ENCODE results near the gene LMO4. TPM values are rescaled to one million over a fixed set of nuclear protein-coding genes. Genes with fewer than 3 reads are reported as not detected.

The LMO4 gene
- total RNA-seq, 1 donor from 2014 or later, result 91.4 TPM

- Mint-ChIP-seq H3K4me3 (no peak overlapping the region), H3K4me1 (no peaks in the 10 kb centered on the region), H3K9me3 (peaks cover 8% of the 10 kb centered on the region), H3K27ac (ENCODE audit: unreplicated experiment) (peak overlapping the region; percentile 16), H3K36me3 (ENCODE audit: low read depth) (peaks cover 9% of the 10 kb centered on the region), H3K27me3 (ENCODE audit: low read depth) (no peaks in the 10 kb centered on the region)
- no peak for TF ChIP-seq CTCF (conservative IDR thresholded peaks at IDR 0.05)
- DNase-seq (ENCODE audit: low read depth, low spot score), result no peak
These were observed 57.6 kb downstream of the LMO4 start for GRCh38 chr1:87386217-87386790.

GRCh38 chr1:87388411-87388810, 59.7 kb downstream of the LMO4 start:
- DNase-seq (ENCODE audit: low read depth, low spot score), result no peak
- Mint-ChIP-seq H3K9me3 (peaks cover 8% of the 10 kb centered on the region), H3K27ac (ENCODE audit: unreplicated experiment) (no peak overlapping the region), H3K36me3 (ENCODE audit: low read depth) (peaks cover 9% of the 10 kb centered on the region), H3K27me3 (ENCODE audit: low read depth) (no peaks in the 10 kb centered on the region), H3K4me3 (no peak overlapping the region), H3K4me1 (peaks cover 7% of the 10 kb centered on the region)
- TF ChIP-seq CTCF (conservative IDR thresholded peaks at IDR 0.05), result no peak

GRCh38 chr1:87389011-87389410, 60.3 kb downstream of the LMO4 start:
- TF ChIP-seq CTCF (conservative IDR thresholded peaks at IDR 0.05), result no peak
- peaks cover 9% of the 10 kb centered on the region for H3K36me3 Mint-ChIP-seq (ENCODE audit: low read depth)
- H3K27me3 Mint-ChIP-seq (ENCODE audit: low read depth), result no peaks in the 10 kb centered on the region
- DNase-seq (ENCODE audit: low read depth, low spot score), result no peak
- H3K4me3 Mint-ChIP-seq, result no peak overlapping the region
- H3K9me3 Mint-ChIP-seq, result peaks cover 8% of the 10 kb centered on the region
- H3K27ac Mint-ChIP-seq (ENCODE audit: unreplicated experiment), result no peak overlapping the region
- H3K4me1 Mint-ChIP-seq, result peaks cover 7% of the 10 kb centered on the region

- H3K4me1 Mint-ChIP-seq, result peaks cover 7% of the 10 kb centered on the region
- no peak overlapping the region for H3K4me3 Mint-ChIP-seq
- TF ChIP-seq CTCF (conservative IDR thresholded peaks at IDR 0.05), result no peak
- H3K36me3 Mint-ChIP-seq (ENCODE audit: low read depth), result peaks cover 9% of the 10 kb centered on the region
- DNase-seq (ENCODE audit: low read depth, low spot score), result no peak
- no peaks in the 10 kb centered on the region for H3K27me3 Mint-ChIP-seq (ENCODE audit: low read depth)
- no peak overlapping the region for H3K27ac Mint-ChIP-seq (ENCODE audit: unreplicated experiment)
- H3K9me3 Mint-ChIP-seq, result peaks cover 8% of the 10 kb centered on the region
These were observed 60.9 kb downstream of the LMO4 start for GRCh38 chr1:87389546-87389945.

GRCh38 chr1:87392248-87393192, 63.8 kb downstream of the LMO4 start:
- no peak for DNase-seq (ENCODE audit: low read depth, low spot score)
- H3K27ac Mint-ChIP-seq (ENCODE audit: unreplicated experiment), result no peak overlapping the region
- H3K4me3 Mint-ChIP-seq, result no peak overlapping the region
- peaks cover 7% of the 10 kb centered on the region for H3K4me1 Mint-ChIP-seq
- H3K36me3 Mint-ChIP-seq (ENCODE audit: low read depth), result peaks cover 9% of the 10 kb centered on the region
- no peak for TF ChIP-seq CTCF (conservative IDR thresholded peaks at IDR 0.05)
- peaks cover 8% of the 10 kb centered on the region for H3K9me3 Mint-ChIP-seq
- no peaks in the 10 kb centered on the region for H3K27me3 Mint-ChIP-seq (ENCODE audit: low read depth)
